Lung microvascular endothelial cell (primary cell): Measurements from ENCODE around the gene DKC1. TPM values are rescaled to one million over a fixed set of nuclear protein-coding genes. Genes with fewer than 3 reads are reported as not detected.

ENCODE experiments used
- DNase-seq, 2 donors: peaks; one replicate each; pipeline versions ENCODE4 v3.0.0 to v3.0.0-alpha.2; 2010; ENCODE audit warnings: low read depth in 2 of 2
- total RNA-seq: library from RNA; depleted of rRNA; stranded (reverse); fragments of >200 nt; gene quantifications from 2 replicates; pipeline ENCODE4 v1.2.1, GENCODE V29; 2014

DKC1 gene
- total RNA-seq = 31.8 and 34.5 TPM in 2 replicates

DNA sequence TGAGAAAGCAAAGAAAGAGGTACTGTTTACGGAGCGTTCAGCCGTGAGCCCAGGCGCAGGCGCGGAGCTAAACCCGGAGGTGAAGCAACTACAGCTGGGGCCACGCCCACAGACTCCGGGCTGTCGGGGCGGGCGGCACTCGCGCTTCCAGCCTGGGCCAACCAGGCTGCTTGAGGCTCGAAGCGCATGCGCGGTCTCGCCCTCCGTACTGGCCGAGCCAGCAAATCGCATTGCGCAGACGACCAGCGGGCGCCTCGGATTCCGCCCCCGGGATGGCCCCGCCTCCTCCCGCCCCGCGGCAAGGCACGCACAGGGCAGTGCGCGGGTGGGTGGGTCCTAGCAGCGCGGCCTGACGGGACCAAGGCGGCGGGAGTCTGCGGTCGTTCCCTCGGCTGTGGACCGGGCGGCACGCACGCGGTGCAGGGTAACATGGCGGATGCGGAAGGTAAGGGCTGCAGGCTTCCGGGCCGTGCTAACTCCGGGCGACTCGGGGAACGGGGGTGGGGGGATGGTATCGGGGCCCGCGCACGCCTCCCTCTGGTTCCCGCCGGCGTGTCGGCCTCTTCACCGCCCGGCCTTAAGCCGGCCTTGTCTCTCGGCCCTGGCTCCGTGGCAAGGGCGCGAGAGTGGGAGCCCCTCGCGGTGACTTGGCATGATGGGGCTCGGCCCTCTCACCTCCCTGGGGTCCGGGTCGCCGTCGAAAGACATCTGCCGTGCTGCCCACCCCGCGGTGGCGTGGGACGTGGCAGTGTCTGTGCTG is at the start of gene DKC1:
DKC1 (plus strand) TSS at position 328 of the 760 bp plus-strand sequence; CDS start at position 430, 102 bp downstream.
- DNase-seq = peak; percentile 96 to 97

DNA sequence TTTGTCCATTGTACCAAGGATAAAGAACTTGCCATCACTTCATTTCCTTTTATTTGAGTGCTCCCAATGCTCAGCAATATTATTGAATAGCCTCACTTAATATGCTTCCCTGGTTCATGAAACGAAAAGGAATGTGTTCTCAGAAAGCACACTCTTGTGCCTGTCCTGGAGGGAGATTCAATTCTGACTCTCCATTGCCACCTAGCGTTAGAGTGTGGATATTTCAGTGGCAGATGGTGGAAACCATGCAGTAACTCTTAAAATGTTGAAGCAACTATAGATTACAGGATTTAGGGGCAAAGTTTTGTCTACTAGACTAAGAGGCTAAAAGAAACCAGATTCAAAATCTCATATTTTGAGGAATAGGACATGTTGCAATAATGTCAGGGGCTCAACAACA is 47.7 kb upstream of the DKC1 start:
- DNase-seq = peak; percentile 60 to 71

DNA sequence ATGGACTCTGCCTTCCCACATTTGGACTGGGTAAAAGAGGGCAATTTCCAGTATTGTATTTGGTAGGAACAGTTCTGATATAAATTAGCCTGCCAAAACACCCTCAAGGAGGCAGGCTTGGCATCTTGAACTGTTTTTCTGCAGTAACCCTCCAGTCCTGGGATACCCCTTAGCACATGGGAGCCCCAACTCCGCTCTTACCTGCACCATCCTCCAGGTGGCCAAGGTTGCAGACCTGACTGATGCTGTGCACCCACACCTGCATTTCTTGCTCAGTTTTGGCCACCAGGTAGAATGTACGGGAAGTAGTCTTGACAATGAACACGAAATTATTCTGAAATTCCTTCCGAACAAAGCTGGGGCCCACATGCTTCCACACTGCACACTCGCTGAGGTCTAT is 46.8 kb upstream of the DKC1 start:
- DNase-seq = no peak

DNA sequence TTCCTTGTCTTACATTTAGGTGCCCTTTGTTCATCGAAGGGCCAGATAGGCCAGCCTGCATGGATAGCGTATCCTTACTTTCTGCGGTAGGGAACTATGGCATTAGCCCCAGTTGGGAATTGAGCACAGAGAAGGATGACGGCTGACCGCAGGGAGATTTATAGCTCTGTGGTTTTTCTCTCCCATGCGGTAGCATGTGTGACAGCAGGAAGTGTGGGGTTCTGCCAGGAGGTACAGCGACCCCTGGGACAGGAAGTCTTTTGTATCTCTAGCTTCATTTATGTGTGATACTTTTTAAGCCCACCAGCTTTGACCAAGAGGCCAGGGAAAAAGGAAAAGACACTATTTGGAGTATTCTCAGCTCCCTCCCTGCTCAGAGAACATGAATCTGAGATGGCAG is 44.8 kb upstream of the DKC1 start:
- peak; percentile 87 to 89 for DNase-seq

DNA sequence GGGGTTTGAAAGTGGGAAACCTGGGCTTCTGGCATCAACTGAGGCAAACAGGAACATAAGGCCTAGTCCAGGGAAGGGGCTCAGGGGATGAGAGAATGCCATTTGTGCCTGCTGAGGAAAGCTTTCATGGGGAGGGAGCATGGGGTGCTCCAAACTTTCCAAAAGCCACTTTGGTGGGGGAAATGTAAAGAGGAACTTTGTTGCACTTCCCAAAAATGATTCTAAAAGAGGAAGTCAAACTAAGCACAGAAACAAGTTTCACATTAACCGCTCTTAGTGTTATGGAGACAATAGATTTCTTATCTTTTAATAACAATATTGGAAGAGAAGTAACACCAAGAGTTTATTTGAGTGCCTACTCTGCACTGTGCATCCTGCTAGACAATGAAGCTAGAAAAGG is 44.0 kb upstream of the DKC1 start:
- DNase-seq = no peak

DNA sequence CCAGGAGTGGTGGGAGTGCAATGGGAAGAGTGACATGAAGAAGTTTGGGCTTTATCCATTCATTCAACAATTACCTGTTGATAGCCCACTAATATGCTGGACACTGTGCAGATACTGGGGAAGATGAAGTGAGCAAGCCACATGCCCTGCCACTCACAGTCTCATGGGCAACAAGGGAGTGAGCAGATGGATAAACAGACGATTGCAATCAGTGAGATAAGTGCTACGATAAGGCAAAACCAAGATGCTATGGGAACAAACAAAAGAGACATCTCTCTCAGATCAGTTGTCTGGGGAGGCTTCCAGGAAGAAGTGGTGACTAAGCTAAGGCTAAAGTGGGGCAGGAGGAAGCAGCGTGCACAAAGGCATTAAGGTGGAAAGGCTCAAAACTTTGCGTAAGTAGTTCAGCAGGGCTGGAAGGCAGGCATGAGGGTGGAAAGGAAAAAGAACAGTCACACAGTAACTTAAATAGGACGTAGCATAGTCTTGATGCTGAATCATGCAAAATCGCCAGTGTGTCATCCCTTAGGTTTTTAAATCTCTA is 43.5 kb upstream of the DKC1 start:
- peak in 1 of 2 donors; percentile 86 for DNase-seq

DNA sequence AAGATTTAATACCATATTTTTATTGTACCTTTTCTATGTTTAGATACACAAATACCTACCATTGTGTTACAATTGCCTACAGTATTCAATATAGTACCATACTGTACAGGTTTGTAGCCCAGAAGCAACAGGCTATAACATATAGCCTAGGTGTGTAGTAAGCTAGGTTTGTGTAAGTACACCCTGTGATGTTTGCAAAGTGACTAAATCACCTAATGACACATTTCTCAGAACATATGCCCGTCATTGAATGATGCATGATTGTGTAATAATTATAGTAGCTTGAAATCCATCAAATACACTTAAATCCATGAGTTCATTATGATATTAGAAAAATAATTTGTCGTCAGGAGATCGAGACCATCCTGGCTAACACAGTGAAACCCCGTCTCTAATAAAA is 42.6 kb upstream of the DKC1 start:
- no peak for DNase-seq

DNA sequence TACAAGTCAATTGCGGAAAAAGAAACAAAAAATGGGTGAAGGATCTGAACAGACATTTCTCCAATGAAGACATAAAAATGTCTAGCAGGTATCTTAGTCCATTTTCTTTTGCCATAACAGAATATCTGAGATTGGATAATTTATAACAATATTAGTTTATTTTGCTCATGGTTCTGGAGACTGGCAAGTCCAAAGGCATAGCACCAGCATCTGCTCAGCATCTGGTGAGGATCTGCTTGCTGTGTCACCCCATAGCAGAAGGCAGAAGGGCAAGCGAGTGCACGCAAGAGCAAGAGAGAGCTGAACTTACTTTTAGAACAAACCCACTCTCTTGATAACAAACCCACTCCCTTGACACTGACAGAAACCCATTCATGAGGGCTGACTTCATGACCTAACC is 41.5 kb upstream of the DKC1 start:
- DNase-seq = no peak

DNA sequence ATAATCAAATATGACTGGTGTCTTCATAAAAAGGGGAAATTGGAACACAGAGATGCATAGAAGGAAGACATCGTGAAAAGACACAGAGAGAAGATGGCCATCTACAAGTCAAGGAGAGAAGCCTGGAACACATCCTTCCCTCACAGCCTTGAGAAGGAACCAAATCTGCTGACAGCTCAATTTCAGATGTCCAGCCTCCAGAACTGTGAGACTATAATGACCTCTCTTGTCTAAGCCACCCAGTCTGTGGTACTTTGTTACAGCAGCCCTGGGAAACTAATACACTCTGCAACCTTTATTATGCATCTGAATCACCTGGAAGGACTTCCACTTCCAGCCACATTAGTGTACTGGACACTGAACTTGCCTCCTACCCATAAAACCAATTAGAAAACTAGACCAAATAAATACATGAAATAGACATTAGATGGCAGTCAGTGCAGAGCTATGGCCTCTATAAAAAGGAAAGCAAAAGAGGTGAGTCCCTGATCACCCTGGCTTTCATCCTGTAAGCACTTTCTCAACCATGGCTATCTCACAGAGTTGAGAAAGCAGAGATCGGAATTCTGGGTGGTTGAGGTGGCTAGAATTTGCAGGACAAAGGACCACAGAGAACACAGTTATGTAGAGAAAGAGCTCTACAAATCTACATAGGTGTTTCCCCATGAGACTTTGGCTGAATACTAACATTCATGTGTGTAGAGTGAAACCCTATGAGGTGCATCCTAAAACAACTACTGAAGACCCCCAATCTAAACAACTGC is 37.5 kb upstream of the DKC1 start:
- DNase-seq = no peak

DNA sequence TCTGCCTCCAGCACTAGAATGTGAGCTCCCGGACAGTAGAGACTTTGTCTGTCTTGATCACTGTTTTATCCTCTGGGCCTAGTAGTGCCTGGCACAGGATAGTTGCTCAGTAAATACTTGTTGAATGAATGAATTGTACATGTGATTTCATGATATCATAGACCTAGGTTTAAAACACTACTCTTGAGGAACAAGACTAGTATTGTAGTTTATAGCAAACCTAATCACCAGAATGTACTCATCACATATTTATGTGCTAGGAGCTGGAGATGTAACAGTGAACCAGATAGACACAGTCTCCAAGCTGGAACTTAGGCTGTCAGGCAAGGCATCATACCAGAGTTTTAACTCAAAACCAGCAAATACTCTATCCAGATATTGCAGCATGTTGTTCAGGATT is 35.2 kb upstream of the DKC1 start:
- no peak for DNase-seq

DNA sequence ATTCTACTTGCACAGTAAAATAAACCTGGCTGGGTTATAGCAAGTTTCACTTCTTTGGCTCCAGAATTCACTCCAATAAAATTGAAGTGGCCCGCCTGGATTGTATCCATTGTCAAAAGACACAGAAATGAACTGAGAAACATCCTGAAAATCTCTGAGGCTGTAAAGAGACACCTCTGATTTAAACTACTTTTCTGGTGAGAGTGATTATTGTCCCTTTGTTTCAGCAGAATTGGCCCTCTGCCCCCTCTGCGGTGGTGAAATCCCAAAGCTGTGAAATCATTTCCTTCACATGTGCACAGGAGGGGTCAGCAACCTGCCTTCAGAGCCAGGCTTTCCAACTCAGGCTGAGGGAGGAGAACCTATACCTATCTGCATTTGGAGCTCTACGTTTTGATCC is 34.8 kb upstream of the DKC1 start:
- DNase-seq = peak; percentile 84 to 86

DNA sequence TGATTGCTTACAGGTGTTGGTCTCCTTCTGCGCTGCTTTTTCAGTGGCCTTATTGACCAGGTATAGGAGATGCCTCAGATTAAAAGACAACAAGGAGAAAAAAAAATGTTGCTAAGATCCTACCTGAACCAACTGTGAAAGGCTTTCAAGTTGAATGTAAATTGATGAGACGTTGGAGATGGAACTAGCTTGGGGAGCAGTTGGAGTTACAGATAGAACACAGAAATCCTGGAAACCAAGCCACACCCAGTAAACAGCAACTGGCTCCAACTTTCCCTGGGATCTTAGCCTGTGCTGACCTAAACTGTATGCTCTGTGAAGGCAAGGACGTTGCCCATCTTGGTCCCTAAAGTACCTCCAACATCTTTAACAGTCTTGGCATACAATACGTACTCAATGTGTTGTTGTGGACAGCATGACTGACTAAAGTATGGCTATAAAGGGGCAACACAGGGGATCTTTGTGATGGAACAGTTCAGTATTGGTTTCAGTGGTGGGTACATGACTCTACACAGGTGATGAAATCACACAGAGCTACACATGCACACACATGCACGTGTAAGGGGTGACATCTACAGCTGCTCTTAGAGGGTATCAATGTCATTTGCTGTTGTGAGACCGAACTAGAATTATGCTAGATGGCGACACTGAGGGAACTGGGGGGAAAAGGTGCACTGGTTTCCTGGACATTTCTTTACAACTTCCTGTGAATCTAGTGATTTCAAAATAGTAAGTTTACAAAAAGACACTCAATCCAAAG is 34.1 kb upstream of the DKC1 start:
- no peak for DNase-seq

DNA sequence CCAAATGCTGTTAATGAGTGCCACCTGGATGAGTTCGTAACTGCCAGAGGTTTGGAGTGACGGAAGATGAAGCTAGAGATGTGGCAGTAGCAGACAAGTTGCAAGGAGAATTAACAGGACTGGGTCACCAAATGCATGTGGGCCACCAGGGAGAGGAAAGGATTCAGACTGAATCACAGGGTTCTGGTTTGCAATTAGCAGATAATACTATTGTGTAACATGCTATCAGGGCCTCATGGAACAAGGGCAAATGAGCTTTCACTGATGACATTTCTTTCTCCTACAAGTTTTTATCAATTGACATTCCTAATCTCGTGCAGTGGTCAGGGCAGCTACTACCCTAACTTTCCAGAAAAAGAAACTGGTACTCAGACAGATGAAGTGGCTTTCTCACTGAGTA is 33.2 kb upstream of the DKC1 start:
- peak in 1 of 2 donors; percentile 8 for DNase-seq

DNA sequence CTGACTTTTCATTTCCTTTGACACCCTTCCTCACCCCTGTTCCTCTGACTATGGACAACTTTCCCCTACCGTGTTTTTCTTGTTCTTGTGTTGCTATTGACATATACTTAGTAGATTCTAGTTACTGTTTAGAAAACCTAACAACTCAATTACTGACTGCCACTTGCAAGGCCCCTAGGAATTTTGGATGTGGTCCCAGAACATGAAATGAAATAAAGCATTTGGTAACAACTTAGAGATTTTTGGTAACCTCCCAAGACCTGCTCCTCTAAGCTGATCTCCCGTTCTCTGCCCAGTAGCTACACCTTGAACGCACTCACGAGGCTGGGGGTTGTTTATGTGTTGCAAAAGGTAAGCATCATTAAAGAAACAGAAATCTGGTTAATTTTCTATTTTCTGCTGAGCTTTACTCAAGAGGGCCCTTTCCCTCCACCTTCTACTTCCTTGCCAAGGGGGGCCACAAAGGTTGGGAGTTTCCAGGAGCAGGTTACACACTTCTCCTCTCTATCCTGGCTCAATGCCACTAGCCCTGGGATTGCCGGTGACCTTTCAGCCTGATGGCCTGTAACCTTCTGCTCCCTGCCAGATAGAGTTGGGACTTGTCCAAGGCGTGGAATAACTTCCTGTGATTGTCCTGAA is 32.3 kb upstream of the DKC1 start:
- peak; percentile 85 to 96 for DNase-seq

DNA sequence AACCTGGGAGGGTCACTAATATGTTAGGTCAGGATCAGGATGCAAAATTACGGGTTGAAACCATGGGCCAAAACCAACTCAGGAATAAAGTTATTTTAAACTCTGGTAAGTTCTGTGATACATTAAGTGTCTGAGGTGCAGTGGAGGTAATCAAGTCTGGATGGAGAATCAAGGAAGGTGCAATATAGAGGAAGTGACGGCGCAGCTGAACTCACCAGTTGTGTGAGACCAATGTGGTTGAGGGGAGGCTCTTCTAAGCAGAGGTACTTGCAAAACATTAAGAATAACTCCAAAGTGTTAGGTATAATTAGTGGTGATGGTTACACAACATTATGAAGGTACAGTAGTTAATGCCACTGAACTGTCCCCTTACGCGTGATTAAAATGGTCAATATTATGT is 31.5 kb upstream of the DKC1 start:
- no peak for DNase-seq

DNA sequence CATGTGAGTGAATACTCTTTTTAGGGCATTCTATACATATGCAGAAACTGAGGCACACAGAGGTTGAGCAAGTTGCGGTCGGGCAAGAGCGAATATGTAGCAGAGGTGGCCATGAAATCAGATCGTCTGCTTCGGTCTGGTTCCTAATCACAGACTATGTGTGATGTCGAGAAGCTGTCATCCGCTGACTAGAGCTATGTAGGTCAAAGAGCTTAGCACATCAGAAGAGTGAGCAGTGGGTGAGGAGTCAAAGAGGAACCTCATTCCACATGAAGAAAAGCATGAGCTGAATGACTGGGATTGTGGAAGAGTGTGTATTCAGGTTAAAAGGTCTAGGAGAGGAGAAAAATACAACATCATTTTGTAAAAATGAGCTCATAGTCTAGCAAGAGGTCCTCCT is 30.8 kb upstream of the DKC1 start:
- DNase-seq = peak; percentile 25 to 38

DNA sequence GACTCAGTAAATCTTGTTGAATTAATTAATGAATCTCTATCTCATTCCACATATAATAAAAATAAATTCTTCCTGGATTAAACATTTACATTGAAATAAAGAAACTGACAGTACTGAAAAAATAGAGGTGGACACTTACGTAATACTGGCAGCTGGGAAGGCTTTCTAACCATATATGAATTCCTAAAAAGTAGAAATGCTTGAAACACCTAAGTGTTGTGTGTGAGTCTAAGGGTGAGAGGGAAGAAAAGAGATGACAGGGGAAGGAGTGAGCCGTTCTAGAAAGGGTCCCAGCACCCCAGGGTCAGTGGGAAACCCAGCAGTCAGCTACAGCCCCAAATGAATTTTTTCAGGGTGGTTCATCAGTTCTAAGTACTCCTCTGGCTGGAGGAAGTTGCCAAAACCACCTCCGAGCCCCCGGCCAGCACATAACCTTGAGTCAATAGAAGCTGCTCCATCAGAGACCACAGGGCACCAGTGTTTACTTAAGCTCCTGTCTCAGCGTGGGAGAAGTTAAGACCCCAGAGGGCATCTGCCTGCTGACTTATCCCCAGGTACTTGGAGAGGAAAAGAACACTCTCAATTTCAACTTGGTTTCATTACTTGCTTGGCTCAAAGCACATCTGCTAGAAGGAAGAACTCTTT is 30.1 kb upstream of the DKC1 start:
- DNase-seq = peak in 1 of 2 donors; percentile 48

DNA sequence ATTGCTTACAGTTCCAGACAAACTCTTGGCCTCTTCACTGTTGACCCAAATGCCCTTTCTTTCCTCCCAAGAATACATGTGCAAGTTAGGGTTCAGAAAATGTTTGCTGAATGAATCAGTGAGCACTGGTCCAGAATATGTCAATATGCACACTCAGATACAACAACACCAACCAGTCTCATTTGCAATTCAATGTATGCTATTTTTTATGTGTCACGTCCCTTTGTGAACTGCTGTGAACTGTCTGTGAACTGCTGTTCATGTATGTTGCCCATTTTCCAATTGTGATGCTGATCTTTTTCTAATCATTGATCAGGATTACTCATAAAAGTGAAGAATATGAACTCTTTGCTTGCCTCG is 29.6 kb upstream of the DKC1 start:
- peak in 1 of 2 donors; percentile 59 for DNase-seq

DNA sequence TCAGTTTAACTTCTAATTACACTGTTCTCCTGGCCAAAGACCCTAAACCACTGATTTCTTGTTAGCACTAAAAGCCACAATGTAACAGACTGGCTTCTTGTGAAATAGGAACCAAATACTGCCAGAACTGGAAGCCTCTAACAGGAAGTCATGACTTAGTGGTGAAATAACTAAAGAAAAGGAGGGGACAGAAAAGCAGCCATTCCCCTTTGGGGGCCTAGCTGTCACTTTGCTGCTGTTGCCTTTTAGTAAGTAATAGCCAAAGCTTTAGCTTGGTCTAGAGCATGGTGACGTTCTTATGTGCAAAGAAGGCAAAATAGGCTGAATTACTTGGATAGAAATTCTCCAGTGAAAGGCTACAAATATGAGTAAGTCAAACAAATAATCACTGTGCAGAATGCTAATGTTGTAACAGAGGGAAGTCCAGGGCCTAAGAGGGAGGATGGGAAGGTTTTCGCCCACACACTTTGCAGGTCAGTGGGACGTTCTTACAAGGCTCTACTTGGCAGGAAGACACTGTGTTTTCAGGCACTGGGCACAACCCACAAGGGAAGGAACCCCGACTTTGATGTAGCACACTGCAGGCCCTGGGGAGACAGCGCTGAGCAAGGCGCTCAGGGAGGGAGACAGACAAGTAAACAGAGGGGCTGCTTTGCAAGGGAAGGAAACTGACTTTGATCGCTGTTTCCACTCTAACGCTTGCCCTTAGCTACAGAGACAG is 28.4 kb upstream of the DKC1 start:
- DNase-seq = peak in 1 of 2 donors; percentile 38

DNA sequence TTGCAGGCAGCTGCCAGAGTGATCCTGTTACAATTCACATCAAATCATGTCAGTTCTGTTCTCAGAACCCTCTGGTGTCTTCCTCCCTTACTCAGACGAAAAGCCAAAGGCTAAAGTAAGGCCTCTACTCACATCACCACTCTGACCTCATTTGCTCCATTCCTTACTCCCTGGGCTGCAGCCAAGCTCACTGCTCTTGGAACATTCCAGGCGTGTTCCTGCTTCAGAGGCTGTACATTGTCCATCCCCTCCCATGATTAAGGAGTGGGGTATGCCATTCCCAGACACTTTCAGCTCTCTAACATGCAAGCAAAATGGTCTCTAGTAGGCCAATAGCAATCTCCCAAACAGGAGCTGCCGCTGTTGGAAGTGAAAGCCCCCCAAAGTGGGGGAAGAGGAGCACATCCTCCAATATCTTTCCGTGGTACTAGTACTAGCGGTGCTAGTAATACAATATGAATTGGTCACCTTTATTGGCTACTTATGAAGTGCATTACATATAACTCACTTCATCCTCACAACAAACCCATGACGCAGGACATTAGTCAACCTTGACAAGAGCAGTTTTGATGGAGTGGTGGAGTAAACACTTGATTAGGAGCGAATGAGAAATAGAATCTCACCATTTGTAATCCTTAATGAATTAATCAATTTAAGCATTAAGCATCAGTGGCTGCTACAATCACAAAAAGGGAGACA is 26.8 kb upstream of the DKC1 start:
- peak; percentile 44 to 83 for DNase-seq
